SIG-M5 treated with dmso at 0.1 percent for 504 hours (cell line): ENCODE results near the gene LRP4.

ENCODE experiments used
- DNase-seq: peaks from one replicate; lab custom pipeline; 2025; ENCODE audit not compliant: unreplicated experiment; lab: John Stamatoyannopoulos, UW

The LRP4 gene

DNA sequence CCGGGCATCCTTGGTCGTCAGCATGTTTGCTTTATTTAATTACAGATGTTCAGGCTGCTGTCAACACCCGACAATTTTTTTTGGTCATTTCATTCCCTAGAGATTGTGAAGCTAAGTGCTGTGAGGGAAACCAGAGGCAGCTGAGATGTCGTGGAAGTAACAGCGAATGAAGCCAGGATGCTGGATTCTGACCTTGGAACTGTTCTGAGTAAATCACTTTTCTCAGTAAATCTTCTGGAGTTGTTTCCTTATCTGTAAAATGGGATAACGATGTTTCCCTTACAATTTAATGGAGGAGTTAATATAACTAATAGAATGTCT is 71.9 kb downstream of the LRP4 start:
- DNase-seq = no peak

DNA sequence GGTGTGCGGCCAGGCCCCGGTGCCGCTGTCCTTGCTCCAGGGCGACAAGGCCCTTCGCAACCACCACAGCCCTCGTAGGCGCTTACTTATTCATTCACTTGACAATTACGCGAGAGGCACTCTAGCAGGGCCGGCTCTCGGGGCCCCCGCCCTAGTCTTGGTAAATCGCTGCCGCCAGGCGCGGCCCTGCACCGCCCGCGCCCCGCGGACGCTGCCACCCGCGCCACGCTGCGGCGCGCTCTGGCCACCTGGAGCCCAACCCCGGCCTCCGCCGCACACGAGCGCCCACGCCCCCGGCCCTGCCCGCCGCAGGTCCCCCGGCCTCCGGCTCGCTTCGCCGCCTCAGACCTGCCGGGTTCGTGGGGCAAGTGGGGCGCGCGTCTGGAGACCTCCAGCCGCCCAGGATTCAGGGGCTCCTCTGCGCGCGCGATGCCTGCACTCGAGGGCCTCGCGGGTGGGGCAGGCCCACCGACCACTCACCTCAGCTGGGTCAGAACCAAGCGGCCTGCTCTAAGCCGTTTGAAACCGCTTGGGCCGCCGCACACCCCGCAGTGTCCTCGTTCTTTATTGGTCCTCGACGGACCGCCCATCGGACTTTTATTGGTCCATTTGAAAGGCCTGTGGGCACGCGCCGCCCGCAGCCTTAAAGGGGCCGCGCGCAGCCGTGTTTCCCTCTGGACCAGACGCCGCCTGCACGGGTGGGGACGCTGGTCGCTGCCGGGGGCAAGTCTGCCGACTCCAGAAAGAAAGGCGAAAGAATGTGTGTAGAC is 72.4 kb downstream of the LRP4 start, which contains the start of gene CKAP5:
Gene CKAP5 (minus strand): TSS at position 541 of the 770 bp plus-strand sequence. CDS start 25,049 bp downstream, outside the sequence.
- DNase-seq = peak; percentile 82

DNA sequence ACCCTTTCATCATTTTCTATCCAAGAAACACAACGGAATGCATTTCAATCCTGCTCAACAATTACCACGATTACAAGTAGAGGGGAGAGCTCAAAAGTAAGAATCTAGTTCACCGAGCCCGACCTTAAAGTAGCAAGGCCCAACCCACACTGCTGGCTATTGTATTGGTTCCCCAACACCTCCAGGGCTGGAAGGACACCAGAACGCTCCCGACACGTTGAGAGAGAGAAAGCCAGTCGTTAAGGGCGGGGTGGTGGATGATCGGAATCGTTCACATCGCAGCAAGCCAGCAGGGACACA is 73.0 kb downstream of the LRP4 start:
- DNase-seq = no peak

DNA sequence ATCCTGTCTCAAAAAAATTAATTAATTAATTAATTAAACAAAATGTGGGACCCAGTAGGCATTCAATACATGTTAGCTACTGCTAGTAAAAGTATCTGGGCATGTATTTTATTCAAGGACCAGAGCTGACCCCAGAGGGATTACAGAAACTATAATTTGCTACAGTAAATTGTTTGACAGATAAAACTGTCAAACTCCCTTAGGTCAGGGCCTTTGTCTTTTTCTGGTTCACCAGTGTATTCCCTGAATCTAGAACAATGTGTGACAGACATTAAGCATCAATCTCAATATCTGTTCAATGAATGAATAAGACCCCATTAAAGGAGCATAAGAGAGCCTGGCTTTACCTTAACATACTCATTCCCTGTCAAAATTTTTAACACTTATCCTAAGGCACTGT is 78.2 kb downstream of the LRP4 start:
- DNase-seq = no peak

DNA sequence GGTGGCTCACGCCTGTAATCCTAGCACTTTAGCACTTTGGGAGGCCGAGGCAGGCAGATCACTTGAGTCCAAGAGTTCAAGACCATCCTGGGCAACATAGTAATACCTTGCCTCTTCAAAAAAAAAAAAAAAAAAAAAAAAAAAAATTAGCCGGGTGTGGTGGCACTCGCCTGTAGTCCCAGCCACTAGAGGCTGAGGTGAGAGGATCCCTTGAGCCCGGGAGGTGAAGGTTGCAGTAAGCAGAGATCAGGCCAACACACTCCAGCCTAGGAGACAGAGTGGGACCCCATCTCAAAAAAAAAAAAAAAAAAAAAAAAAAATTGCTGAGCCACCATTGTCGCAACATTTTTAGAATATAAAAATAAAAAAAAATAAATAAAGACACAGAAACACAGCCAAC is 79.8 kb downstream of the LRP4 start:
- DNase-seq = no peak

DNA sequence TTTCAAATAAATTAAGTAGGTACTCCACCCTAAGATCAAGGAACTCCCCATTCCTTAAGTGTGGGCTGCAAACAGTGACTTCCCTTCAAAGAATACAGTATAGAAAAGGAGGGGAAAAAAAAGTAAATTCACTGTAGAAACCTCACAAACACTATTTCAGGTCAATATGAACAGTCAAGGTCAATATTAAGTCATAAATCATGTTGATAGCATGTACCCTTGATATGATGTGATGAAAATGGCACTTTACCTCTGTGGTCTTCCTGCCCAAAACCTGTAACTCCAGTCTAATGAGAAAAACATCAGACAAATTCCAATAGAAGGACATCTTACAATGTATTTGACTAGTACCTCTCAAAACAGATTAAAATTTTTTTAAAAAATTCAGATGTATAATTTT is 80.5 kb downstream of the LRP4 start:
- no peak for DNase-seq

DNA sequence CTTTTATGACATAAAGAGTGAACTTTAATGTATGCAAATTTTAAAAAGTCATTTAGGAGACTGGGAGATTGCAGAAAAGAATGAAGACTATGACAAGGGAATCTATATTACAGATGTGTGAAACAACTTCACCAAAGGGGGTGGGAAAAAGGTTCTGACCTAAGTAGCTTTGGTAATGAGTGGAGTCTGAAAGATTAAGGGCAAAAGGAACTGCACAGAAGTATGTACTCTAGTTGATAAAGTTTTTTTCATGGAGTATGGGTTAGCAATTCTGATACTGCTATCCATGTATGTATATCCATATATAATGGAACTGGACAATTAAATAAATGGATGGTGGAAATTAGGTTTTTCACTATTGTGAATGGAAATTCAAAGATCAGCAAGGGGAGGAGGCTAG is 81.5 kb downstream of the LRP4 start:
- no peak for DNase-seq

DNA sequence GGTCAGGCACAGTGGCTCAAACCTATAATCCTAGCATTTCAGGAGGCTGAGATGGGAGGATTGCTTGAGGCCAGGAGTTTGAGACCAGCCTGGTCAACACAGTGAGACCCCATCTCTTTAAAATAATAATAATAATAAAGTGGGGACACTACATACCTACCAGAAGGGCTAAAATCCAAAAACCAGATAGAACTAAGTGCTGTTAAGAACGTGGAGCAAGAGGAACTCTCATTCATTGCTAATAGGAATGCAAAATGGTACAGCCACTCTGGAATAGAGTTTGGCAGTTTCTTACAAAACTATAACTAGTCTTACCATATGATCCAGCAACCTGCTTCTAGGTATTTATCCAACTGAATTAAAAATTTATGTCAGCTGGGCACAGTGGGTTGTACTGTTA is 81.9 kb downstream of the LRP4 start:
- DNase-seq = no peak

DNA sequence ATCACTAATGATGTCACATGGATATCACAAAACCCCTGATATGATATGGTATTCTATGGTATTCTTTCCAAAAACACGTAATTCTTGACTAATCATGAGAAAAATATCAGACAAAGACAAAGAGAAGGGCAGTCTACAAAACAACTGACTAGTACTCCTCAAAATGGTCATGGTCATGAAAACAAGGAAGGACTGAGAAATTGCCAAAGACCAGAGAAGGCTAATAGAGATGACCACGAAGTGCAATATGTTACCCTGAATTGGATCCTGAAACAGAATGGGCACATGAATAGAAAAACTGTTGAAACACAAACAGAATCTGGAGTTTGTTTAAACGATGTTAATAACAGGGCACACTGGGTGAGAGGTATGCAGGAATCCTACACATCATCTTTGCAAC is 82.5 kb downstream of the LRP4 start:
- DNase-seq = no peak

DNA sequence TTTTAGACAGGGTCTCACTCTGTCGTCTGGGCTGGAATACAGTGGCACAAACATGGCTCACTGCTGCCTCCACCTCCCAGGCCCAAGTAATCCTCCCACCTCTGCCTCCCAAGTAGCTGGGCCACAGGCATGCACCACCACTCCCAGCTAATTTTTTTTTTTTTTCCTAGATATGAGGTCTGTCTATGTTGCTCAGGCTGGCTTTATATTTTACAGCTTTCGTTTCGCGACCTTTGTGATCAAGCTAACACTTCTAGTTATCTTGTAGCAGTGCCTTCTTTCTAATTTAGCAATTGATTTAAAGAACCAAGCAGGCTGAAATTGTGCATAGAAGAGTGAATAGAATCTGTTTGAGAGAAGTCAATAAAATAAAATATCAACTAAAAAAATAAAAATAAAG is 83.5 kb downstream of the LRP4 start:
- no peak for DNase-seq

DNA sequence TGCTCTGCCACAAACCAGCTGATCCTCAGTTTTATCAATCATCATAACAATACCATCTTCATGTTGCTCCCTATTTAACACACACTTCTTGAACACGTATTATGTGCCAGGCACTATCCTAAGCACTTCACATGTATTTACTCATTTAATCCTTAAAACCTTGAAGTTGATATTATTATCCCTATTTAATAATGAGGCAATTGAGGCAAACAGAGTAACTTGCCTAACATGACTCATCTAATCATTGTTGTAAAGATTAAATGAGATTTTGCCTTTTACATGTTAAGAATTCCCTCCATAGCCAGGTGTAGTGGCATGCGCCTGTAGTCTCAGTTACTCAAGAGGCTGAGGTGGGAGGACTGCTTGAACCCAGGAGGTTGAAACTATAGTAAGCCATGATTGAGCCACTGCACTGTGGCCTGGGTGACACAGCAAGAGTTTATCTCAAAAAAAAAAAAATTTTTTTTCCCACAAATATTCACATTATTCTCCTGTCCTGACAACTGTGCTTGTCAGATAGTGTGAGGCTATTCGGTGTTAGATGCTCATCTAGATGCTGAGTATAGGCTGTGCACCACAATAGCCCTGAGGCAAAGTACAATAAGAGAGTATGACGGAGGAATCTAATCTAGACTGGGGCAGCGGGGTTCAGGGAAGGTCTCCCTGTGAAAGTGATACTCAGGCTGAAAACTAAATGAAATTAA is 85.7 kb downstream of the LRP4 start:
- no peak for DNase-seq

DNA sequence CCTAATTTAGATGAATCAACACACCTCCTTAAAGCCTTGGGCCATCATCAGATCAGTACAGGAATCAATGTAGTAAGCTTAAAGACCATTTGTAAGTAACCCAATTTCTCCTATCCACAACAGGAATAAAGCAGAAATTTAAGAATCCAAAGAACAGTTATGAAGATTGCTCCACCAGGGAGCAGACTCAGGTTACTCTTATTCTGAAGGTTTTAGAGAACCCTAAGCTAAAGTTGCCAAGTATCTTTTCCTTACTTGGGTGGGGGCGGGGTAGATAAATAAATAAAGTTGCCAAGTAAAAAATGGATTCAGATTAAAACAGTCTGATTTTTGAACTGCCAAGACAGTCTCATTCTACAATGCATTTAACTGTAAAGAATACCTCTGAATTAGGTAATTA is 90.4 kb downstream of the LRP4 start:
- DNase-seq = no peak

DNA sequence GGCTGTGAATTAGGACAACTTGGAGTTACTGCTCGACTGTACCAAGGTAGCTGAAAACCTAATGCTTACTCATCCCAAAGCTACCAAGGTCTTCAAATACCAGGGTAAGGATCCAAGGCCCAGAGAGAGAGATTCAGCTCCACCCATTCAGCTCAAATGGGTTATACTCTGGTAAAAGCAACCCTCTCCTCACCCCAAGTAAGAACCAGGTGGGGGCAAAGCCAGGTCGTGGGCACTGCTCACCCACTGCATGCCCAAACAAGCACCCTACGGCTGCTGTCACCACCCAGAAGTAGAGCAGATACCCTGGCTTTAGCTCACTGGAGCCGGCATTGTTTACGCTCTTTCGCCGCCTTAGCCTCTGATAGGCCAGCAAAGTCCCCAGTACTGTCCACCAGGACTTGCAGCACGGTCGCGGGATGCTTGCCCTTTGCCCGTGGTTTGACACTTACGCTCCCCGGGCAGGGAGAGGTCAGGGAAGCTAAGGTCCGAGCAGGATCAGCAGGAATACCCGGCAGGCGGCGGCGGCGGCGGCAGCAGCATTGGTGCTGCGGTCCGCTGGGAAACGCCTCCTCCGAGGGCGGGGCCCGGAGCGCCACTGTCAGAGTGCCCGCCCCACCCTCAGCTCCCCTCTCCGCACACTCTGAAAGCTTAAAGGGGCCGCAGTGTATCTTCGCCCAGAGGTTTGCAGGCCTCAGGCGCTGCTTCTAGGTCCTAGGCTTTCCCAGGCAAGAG is 91.9 kb downstream of the LRP4 start:
- peak; percentile 63 for DNase-seq

DNA sequence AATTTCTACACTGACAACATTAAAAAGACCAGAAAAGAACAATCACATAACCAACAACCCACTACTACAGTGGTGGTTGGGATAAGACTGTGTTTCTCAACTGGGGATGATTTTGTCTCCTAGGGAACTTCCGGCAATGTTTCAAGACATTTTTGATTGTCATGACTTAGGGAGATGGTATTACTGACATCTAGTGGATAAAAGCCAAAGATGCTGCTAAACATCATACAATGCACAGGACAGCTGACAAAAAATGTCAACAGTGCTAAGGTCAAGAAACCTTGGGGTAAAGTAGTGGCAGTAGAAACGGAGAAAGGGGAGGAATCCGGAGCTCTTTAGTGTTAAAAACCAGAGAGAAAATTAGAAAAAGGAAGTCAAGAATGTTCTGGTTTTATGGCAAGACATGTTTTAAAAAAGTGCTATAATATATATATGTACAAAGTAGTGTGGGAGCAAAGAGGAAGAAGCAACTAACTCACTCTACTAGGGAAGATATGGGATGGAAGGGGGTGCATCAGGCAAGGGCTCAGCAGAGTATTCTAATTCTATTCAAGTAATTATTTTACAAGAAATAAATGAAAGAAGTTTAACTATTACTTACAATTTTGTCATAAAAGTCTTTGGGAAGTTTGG is 109.4 kb downstream of the LRP4 start:
- peak; percentile 67 for DNase-seq
